ENCODE measurements around the gene MSMP.

The MSMP gene

GRCh38 chr9:35754264-35754663 lies at the start of gene MSMP:
Gene MSMP (minus strand): TSS chr9:35754276. CDS start chr9:35754129, 147 bp downstream.
- in situ Hi-C loops (cut with MboI; ENCODE audit: low pct_unique_long_range_greater_than_20kb, low sequenced_read_pairs), result no loop called here
- DNase-seq, result no peak

GRCh38 chr9:35801328-35802128 lies 47.5 kb upstream of the MSMP start:
- in situ Hi-C loops (cut with MboI; ENCODE audit: low pct_unique_long_range_greater_than_20kb, low sequenced_read_pairs), result no loop called here
- no peak for DNase-seq

GRCh38 chr9:35800530-35800929 lies 46.5 kb upstream of the MSMP start:
- in situ Hi-C loops (cut with MboI; ENCODE audit: low pct_unique_long_range_greater_than_20kb, low sequenced_read_pairs), result no loop called here
- no peak for DNase-seq

- in situ Hi-C loops (cut with MboI; ENCODE audit: low pct_unique_long_range_greater_than_20kb, low sequenced_read_pairs), result no loop called here
- DNase-seq, result no peak
Observed at GRCh38 chr9:35798658-35799374, 44.7 kb upstream of the MSMP start.

GRCh38 chr9:35797311-35798109 lies 43.4 kb upstream of the MSMP start:
- no peak for DNase-seq
- in situ Hi-C loops (cut with MboI; ENCODE audit: low pct_unique_long_range_greater_than_20kb, low sequenced_read_pairs), result no loop called here

GRCh38 chr9:35795695-35796094 lies 41.6 kb upstream of the MSMP start:
- no peak for DNase-seq
- in situ Hi-C loops (cut with MboI; ENCODE audit: low pct_unique_long_range_greater_than_20kb, low sequenced_read_pairs), result no loop called here

GRCh38 chr9:35793461-35793860 lies 39.4 kb upstream of the MSMP start:
- in situ Hi-C loops (cut with MboI; ENCODE audit: low pct_unique_long_range_greater_than_20kb, low sequenced_read_pairs), result no loop called here
- no peak for DNase-seq

GRCh38 chr9:35792826-35793225 lies 38.8 kb upstream of the MSMP start:
- in situ Hi-C loops (cut with MboI; ENCODE audit: low pct_unique_long_range_greater_than_20kb, low sequenced_read_pairs), result no loop called here

GRCh38 chr9:35792024-35792813 lies 38.1 kb upstream of the MSMP start:
- no peak for DNase-seq
- in situ Hi-C loops (cut with MboI; ENCODE audit: low pct_unique_long_range_greater_than_20kb, low sequenced_read_pairs), result no loop called here

More at GRCh38 chr9:35792826-35793225, 38.8 kb upstream of the MSMP start:
- no peak for DNase-seq

- in situ Hi-C loops (cut with MboI; ENCODE audit: low pct_unique_long_range_greater_than_20kb, low sequenced_read_pairs), result no loop called here
- DNase-seq, result no peak
Observed at GRCh38 chr9:35791297-35791921, 37.3 kb upstream of the MSMP start, which contains the start of gene NPR2. Gene NPR2 (plus strand): TSS chr9:35791591. CDS start chr9:35792409, 818 bp downstream.

GRCh38 chr9:35790385-35791296 lies 36.6 kb upstream of the MSMP start:
- DNase-seq, result peak; percentile 75
- in situ Hi-C loops (cut with MboI; ENCODE audit: low pct_unique_long_range_greater_than_20kb, low sequenced_read_pairs), result no loop called here

- in situ Hi-C loops (cut with MboI; ENCODE audit: low pct_unique_long_range_greater_than_20kb, low sequenced_read_pairs), result no loop called here
- DNase-seq, result no peak
Observed at GRCh38 chr9:35790025-35790384, 35.9 kb upstream of the MSMP start.

- in situ Hi-C loops (cut with MboI; ENCODE audit: low pct_unique_long_range_greater_than_20kb, low sequenced_read_pairs), result no loop called here
Observed at GRCh38 chr9:35789541-35789940, 35.5 kb upstream of the MSMP start.

GRCh38 chr9:35783418-35783817 lies 29.3 kb upstream of the MSMP start:
- no peak for DNase-seq
- in situ Hi-C loops (cut with MboI; ENCODE audit: low pct_unique_long_range_greater_than_20kb, low sequenced_read_pairs), result no loop called here

More at GRCh38 chr9:35789541-35789940, 35.5 kb upstream of the MSMP start:
- DNase-seq, result no peak

GRCh38 chr9:35781066-35781465 lies 27.0 kb upstream of the MSMP start:
- in situ Hi-C loops (cut with MboI; ENCODE audit: low pct_unique_long_range_greater_than_20kb, low sequenced_read_pairs), result no loop called here
- DNase-seq, result no peak

GRCh38 chr9:35778496-35778895 lies 24.4 kb upstream of the MSMP start:
- in situ Hi-C loops (cut with MboI; ENCODE audit: low pct_unique_long_range_greater_than_20kb, low sequenced_read_pairs), result no loop called here
- DNase-seq, result no peak

- DNase-seq, result peak; percentile 78
- in situ Hi-C loops (cut with MboI; ENCODE audit: low pct_unique_long_range_greater_than_20kb, low sequenced_read_pairs), result no loop called here
Observed at GRCh38 chr9:35776018-35776417, 21.9 kb upstream of the MSMP start.
